Esophagus mucosa (tissue), 1 donor: ENCODE data around the gene CASZ1. TPM values are rescaled to one million over a fixed set of nuclear protein-coding genes. Genes with fewer than 3 reads are reported as not detected.

Experiments used
- ATAC-seq: fragments of 200-7000 bp; cut with Tn5 transposase; one replicate; pipeline ENCODE4 v1.9.1; 2020
- total RNA-seq: library from RNA; stranded (reverse); gene quantifications from one replicate; pipeline ENCODE4 v1.2.4, GENCODE V29; 2023
- donor health status: DM: yes; HTN: yes; CAD: no.

Gene CASZ1
- total RNA-seq, 1 donor from 2014 or later = 22.8 TPM

- peak; percentile 27 for ATAC-seq
These were observed 198.7 kb downstream of the CASZ1 start for GRCh38 chr1:10597492-10598388.

- no peak for ATAC-seq
These were observed 199.7 kb downstream of the CASZ1 start for GRCh38 chr1:10596780-10597179.

GRCh38 chr1:10594595-10595223 lies 201.7 kb downstream of the CASZ1 start:
- no peak for ATAC-seq

GRCh38 chr1:10593750-10594149 lies 202.7 kb downstream of the CASZ1 start:
- no peak for ATAC-seq

GRCh38 chr1:10592373-10592772 lies 204.1 kb downstream of the CASZ1 start:
- no peak for ATAC-seq

- ATAC-seq = no peak
These were observed 205.4 kb downstream of the CASZ1 start for GRCh38 chr1:10591010-10591409.

GRCh38 chr1:10589074-10589473 lies 207.4 kb downstream of the CASZ1 start:
- ATAC-seq = no peak

- no peak for ATAC-seq
These were observed 207.8 kb downstream of the CASZ1 start for GRCh38 chr1:10588640-10589039.

Other genes with a start within 250 kb of the CASZ1 start
- 94.1 TPM for gene TARDBP, start 216.0 kb upstream of the CASZ1 start, total RNA-seq